Calu3 (cell line): ENCODE results near the gene COQ8B. TPM values are rescaled to one million over a fixed set of nuclear protein-coding genes. Genes with fewer than 3 reads are reported as not detected.

Source experiments
- BruUV-seq: library from RNA; stranded (reverse); fragments of 400-500 nt; replicated peaks from 2 replicates; lab custom pipeline; 2021; lab: Mats Ljungman, UMichigan
- CTCF ChIA-PET: fragments of 300-600 bp; sonication (Branson Sonifier 250); formaldehyde crosslinking; loops from one replicate; lab custom pipeline; 2022; ENCODE audit warnings: antibody characterized with exemption; lab: Charles Lee
- DNase-seq: peaks from one replicate; pipeline ENCODE4 v3.0.0; 2022
- H3K27ac Mint-ChIP-seq: one replicate; pipeline ENCODE4 v1.8.0; 2022; ENCODE audit warnings: mixed read lengths; ENCODE audit not compliant: unreplicated experiment
- H3K27me3 Mint-ChIP-seq: one replicate; pipeline ENCODE4 v1.8.0; 2022; ENCODE audit warnings: mixed read lengths; ENCODE audit not compliant: unreplicated experiment
- H3K36me3 Mint-ChIP-seq: one replicate; pipeline ENCODE4 v1.8.0; 2022; ENCODE audit warnings: mild to moderate bottlenecking, moderate library complexity, mixed read lengths; ENCODE audit not compliant: insufficient read depth, unreplicated experiment
- H3K4me1 Mint-ChIP-seq: one replicate; pipeline ENCODE4 v1.8.0; 2022; ENCODE audit warnings: mild to moderate bottlenecking, low read depth, mixed read lengths; ENCODE audit not compliant: unreplicated experiment
- H3K4me3 Mint-ChIP-seq: one replicate; pipeline ENCODE4 v1.8.0; 2022; ENCODE audit warnings: mild to moderate bottlenecking, low read depth, moderate library complexity, mixed read lengths; ENCODE audit not compliant: unreplicated experiment
- H3K9me3 Mint-ChIP-seq: one replicate; pipeline ENCODE4 v1.8.0; 2022; ENCODE audit warnings: low read depth, mixed read lengths; ENCODE audit not compliant: unreplicated experiment
- intact Hi-C: fragments of 100-400 bp; cut with micrococcal nuclease; formaldehyde crosslinking; loops from one replicate; pipeline ENCODE4 v1.10.0; 2022; ENCODE audit not compliant: unreplicated experiment
- total RNA-seq: library from RNA; stranded (reverse); gene quantifications from 2 replicates; pipeline ENCODE4 v1.2.3, GENCODE V29; 2022
- TF ChIP-seq, protein P1 (sequence below): fragments of 200-600 bp; IDR thresholded peaks from one replicate; pipeline ENCODE4 v1.8.0; 2022; ENCODE audit warnings: antibody characterized with exemption; ENCODE audit not compliant: unreplicated experiment

COQ8B gene
- total RNA-seq, 1 experiment from 2014 or later, result 55.9 TPM

DNA sequence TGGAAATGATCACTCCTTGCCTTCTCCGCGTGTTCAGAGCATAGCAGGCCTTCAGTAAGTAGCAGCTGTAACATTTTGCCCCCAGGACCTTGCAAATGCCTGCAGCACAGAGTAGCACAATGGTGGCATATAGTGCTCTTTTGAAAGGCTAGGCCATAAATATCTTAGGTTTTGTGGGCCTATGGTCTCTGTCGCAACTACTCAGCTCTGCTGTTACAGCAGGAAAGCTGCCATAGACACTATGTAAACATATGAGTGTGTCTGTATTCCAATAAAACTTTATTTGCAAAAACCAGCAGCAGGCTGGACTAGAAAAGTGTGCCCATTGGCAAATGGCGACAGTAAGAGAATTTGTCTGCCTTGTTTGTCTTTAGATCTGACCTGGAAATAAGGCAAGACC, 9.6 kb upstream of the COQ8B start:
- Mint-ChIP-seq H3K27me3 (no peaks in the 10 kb centered on the region), H3K36me3 (peaks cover 82% of the 10 kb centered on the region), H3K27ac (no peak overlapping the region), H3K4me3 (no peak overlapping the region), H3K4me1 (peaks cover 21% of the 10 kb centered on the region), H3K9me3 (peaks cover 3% of the 10 kb centered on the region)
- DNase-seq, result no peak
- CTCF ChIA-PET, result no interaction called here
- TF ChIP-seq, protein P1, sequence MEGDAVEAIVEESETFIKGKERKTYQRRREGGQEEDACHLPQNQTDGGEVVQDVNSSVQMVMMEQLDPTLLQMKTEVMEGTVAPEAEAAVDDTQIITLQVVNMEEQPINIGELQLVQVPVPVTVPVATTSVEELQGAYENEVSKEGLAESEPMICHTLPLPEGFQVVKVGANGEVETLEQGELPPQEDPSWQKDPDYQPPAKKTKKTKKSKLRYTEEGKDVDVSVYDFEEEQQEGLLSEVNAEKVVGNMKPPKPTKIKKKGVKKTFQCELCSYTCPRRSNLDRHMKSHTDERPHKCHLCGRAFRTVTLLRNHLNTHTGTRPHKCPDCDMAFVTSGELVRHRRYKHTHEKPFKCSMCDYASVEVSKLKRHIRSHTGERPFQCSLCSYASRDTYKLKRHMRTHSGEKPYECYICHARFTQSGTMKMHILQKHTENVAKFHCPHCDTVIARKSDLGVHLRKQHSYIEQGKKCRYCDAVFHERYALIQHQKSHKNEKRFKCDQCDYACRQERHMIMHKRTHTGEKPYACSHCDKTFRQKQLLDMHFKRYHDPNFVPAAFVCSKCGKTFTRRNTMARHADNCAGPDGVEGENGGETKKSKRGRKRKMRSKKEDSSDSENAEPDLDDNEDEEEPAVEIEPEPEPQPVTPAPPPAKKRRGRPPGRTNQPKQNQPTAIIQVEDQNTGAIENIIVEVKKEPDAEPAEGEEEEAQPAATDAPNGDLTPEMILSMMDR, result no peak
- intact Hi-C loops, result no loop called here
- BruUV-seq, result no TSS peak

- no TSS peak for BruUV-seq
- CTCF ChIA-PET, result interaction anchor here (0.6 kb wide), 1 partner anchor 1197 kb away, joined by 4 read pairs; no protein-coding TSS in a partner anchor
- no peak overlapping the region for H3K4me3 Mint-ChIP-seq
- H3K27me3 Mint-ChIP-seq, result no peaks in the 10 kb centered on the region
- intact Hi-C loops, result no loop called here
- TF ChIP-seq, protein P1, result no peak
- H3K27ac Mint-ChIP-seq, result no peak overlapping the region
- peaks cover 3% of the 10 kb centered on the region for H3K9me3 Mint-ChIP-seq
- peaks cover 82% of the 10 kb centered on the region for H3K36me3 Mint-ChIP-seq
- H3K4me1 Mint-ChIP-seq, result peaks cover 34% of the 10 kb centered on the region
- no peak for DNase-seq
Observed at GRCh38 chr19:40724855-40725254, 8.2 kb upstream of the COQ8B start.

DNA sequence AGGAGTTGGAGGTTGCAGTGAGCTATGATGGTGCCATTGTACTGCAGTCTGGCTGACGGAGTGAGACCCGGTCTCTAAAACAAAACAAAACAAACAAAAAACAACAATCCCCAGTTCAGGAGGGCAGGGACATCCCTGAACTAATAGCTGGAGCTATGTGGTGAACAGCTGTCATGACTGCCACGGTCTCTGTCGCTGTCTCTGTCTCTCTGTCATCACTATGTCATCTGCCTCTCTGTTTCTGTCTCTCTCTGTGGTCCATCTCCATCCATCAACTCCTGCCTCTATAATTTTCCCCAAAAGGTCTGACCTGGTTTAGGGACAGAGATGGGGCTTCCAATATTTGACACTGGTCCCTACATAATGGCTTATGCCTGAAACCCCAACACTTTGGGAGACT, 7.6 kb upstream of the COQ8B start:
- Mint-ChIP-seq H3K4me1 (peaks cover 34% of the 10 kb centered on the region), H3K27ac (peak overlapping the region; percentile 58), H3K36me3 (peaks cover 82% of the 10 kb centered on the region), H3K27me3 (no peaks in the 10 kb centered on the region), H3K4me3 (no peak overlapping the region), H3K9me3 (peaks cover 3% of the 10 kb centered on the region)
- TF ChIP-seq, protein P1, result no peak
- no peak for DNase-seq
- CTCF ChIA-PET, result interaction anchor here (0.6 kb wide), 1 partner anchor 1198 kb away, joined by 4 read pairs; no protein-coding TSS in a partner anchor
- intact Hi-C loops, result no loop called here
- no TSS peak for BruUV-seq

GRCh38 chr19:40723661-40724254, 7.1 kb upstream of the COQ8B start:
- H3K36me3 Mint-ChIP-seq, result peaks cover 83% of the 10 kb centered on the region
- H3K4me1 Mint-ChIP-seq, result peaks cover 34% of the 10 kb centered on the region
- H3K27me3 Mint-ChIP-seq, result no peaks in the 10 kb centered on the region
- intact Hi-C loops, result no loop called here
- H3K27ac Mint-ChIP-seq, result peak overlapping the region; percentile 58
- TF ChIP-seq, protein P1, result no peak
- BruUV-seq, result no TSS peak
- H3K4me3 Mint-ChIP-seq, result peak overlapping the region; percentile 31
- CTCF ChIA-PET, result no interaction called here
- DNase-seq, result no peak
- peaks cover 3% of the 10 kb centered on the region for H3K9me3 Mint-ChIP-seq
